Neural crest cell (in vitro differentiated cells): ENCODE results near the gene ACSBG1. TPM values are rescaled to one million over a fixed set of nuclear protein-coding genes. Genes with fewer than 3 reads are reported as not detected.

Experiments used
- DNase-seq: peaks from one replicate; pipeline ENCODE4 v3.0.0; 2021; ENCODE audit warnings: low read depth, mixed read lengths, low spot score
- H3K27ac Mint-ChIP-seq: one replicate; pipeline ENCODE4 v1.8.0; 2021; ENCODE audit warnings: mild to moderate bottlenecking, mixed read lengths; ENCODE audit not compliant: unreplicated experiment
- H3K27me3 Mint-ChIP-seq: 2 replicates; pipeline ENCODE4 v1.8.0; 2021; ENCODE audit warnings: low read depth, mild to moderate bottlenecking, mixed read lengths
- H3K36me3 Mint-ChIP-seq: 2 replicates; pipeline ENCODE4 v1.8.0; 2021; ENCODE audit warnings: low read depth, mild to moderate bottlenecking, mixed read lengths
- H3K4me1 Mint-ChIP-seq: 2 replicates; pipeline ENCODE4 v1.8.0; 2021; ENCODE audit warnings: mixed read lengths
- H3K4me3 Mint-ChIP-seq: one replicate; pipeline ENCODE4 v1.8.0; 2021; ENCODE audit warnings: mild to moderate bottlenecking, mixed read lengths
- H3K9me3 Mint-ChIP-seq: 2 replicates; pipeline ENCODE4 v1.8.0; 2021; ENCODE audit warnings: mixed read lengths
- CTCF ChIP-seq: fragments of 200-600 bp; sonication (generic); conservative IDR thresholded peaks from 2 replicates; pipeline ENCODE4 v1.5.0; 2021; ENCODE audit warnings: antibody characterized with exemption, mild to moderate bottlenecking
- total RNA-seq: library from RNA; stranded (reverse); gene quantifications from 2 replicates; pipeline ENCODE4 v1.2.1, GENCODE V29; 2021

ACSBG1 gene
- total RNA-seq, 1 donor from 2014 or later = 4.9 TPM

GRCh38 chr15:78207641-78208340 is 26.6 kb downstream of the ACSBG1 start:
- no peak for DNase-seq
- H3K4me1 Mint-ChIP-seq = peaks cover 73% of the 10 kb centered on the region
- H3K4me3 Mint-ChIP-seq = no peak overlapping the region
- H3K27me3 Mint-ChIP-seq = no peaks in the 10 kb centered on the region
- peak overlapping the region; percentile 87 for H3K27ac Mint-ChIP-seq
- H3K9me3 Mint-ChIP-seq = no peaks in the 10 kb centered on the region
- no peak for TF ChIP-seq CTCF
- no peaks in the 10 kb centered on the region for H3K36me3 Mint-ChIP-seq

DNA sequence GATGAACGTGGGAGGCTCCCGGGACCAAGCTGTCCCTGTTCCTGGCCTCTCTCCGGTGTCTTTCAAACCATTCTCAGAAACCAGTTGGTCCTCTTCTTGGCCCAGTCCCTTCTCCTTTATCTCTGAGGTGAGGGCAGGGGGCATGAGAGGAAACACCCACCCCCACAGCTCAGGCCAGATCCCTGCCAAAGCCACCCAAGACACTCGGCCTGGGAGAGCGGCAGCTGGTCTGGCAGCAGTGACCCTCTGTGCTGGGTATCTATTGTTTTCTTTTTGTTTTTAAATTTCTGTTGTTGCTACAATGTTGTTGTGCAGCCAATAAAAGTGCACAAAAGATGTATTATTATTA is 27.3 kb downstream of the ACSBG1 start:
- no peak for TF ChIP-seq CTCF
- Mint-ChIP-seq H3K36me3 (no peaks in the 10 kb centered on the region), H3K4me3 (no peak overlapping the region), H3K9me3 (no peaks in the 10 kb centered on the region), H3K27me3 (no peaks in the 10 kb centered on the region), H3K4me1 (peaks cover 72% of the 10 kb centered on the region), H3K27ac (peak overlapping the region; percentile 87)
- no peak for DNase-seq

DNA sequence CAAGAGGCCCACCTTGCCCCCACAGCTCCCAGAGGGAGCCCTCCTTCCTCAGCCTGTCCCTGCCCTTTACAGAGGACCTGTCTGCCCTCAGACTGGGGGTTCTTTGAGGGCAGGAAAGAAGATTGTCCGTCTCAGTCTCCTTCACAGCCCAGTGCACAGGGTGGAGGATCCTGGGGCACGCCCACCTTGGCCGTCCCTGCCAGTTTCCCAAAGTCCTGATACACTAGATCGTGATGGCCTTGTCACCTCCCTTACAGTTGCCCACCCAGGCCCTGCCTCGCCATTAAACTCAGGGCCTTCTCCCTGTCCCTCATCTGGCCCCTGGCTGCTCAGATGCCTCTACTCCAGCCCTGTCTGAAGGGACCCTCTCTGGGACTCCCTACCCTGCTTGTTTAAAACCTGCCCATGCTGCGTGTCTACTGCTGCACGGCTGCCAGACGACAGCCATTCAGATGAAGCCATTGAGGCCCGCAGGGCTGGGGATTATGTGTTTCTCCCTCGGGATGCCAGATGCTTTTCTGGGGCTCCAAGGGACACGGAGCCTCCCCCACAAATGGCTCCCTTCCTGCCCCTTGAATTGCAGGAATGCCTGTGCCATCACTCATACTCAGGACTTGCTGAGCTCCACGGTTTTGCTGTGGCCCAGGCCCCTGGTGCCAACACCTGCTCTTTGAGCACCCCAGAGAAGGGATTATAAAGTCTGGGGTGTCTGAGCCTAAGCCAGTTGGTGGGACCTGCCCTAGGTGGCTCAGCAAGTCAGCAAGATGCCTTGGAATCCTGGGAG is 27.8 kb downstream of the ACSBG1 start:
- Mint-ChIP-seq H3K4me3 (no peak overlapping the region), H3K27ac (peak overlapping the region; percentile 78)
- TF ChIP-seq CTCF = no peak

DNA sequence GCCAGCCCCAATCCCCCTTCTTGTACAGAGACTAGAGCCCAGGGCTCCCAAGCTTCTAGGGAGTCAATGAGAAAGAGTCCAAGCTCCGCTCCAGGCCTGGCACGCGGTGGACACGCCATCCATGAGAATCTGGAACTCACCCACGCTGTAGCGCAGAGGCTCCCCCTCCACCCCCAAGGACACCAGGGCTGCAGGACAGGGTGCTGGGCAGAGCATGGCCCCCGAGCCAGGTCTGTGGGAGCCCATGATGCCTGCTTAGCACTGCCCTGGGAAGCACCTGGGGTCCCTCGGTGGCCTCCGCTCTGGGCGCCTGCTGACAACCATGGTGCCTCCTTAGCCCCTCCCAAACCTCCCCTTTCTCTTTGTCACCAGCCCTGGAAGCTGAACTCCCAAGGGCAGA is 28.5 kb downstream of the ACSBG1 start:
- no peak for DNase-seq
- peak overlapping the region; percentile 67 for H3K27ac Mint-ChIP-seq

More for the DNA sequence above, 27.8 kb downstream of the ACSBG1 start:
- H3K4me1 Mint-ChIP-seq = peaks cover 69% of the 10 kb centered on the region
- H3K9me3 Mint-ChIP-seq = no peaks in the 10 kb centered on the region
- DNase-seq = no peak
- no peaks in the 10 kb centered on the region for H3K27me3 Mint-ChIP-seq
- no peaks in the 10 kb centered on the region for H3K36me3 Mint-ChIP-seq

DNA sequence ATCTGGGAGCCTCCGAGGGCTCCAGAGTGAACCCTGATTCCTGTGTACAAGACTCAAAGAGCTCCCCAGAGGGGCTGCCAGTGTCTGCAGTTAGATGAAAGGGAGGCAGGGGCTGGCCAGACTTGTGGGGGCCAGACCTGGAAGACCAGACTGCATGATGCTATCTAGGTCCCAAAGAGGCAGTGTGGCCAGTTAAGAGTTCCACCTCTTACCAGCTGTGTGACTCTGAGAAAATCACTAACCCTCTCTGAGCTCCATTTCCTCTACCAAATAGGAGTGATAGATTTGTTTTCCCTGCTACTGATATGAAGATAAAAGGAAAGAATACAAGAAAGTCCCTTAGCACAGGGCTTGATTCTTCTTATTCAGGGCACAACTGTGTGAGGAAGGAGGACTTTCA is 29.0 kb downstream of the ACSBG1 start:
- H3K36me3 Mint-ChIP-seq = no peaks in the 10 kb centered on the region
- H3K4me1 Mint-ChIP-seq = peaks cover 66% of the 10 kb centered on the region
- peak overlapping the region; percentile 67 for H3K27ac Mint-ChIP-seq
- DNase-seq = no peak
- peak overlapping the region; percentile 34 for H3K4me3 Mint-ChIP-seq
- H3K9me3 Mint-ChIP-seq = no peaks in the 10 kb centered on the region
- TF ChIP-seq CTCF = no peak
- H3K27me3 Mint-ChIP-seq = no peaks in the 10 kb centered on the region

More for the DNA sequence above, 28.5 kb downstream of the ACSBG1 start:
- Mint-ChIP-seq H3K4me1 (peaks cover 66% of the 10 kb centered on the region), H3K4me3 (no peak overlapping the region), H3K27me3 (no peaks in the 10 kb centered on the region), H3K36me3 (no peaks in the 10 kb centered on the region), H3K9me3 (no peaks in the 10 kb centered on the region)
- TF ChIP-seq CTCF = no peak
